Keratinocyte (primary cell): ENCODE results near the gene EGFL7. TPM values are rescaled to one million over a fixed set of nuclear protein-coding genes. Genes with fewer than 3 reads are reported as not detected.

Experiments used
- DNase-seq: peaks from one replicate; pipeline ENCODE4 v3.0.0-alpha.2; 2011; ENCODE audit warnings: low read depth, missing footprints, low spot score
- FAIRE-seq: peaks from 2 replicates; lab custom pipeline; 2011; peaks lifted over from hg19 to GRCh38; lab: Jason Lieb, UNC
- H2AFZ ChIP-seq: 2 replicates; pipeline ENCODE4 v1.6.0; 2012; ENCODE audit warnings: low read length, control low read depth, inconsistent platforms; ENCODE audit not compliant: control insufficient read depth
- H3K27ac ChIP-seq: 2 replicates; pipeline ENCODE4 v1.5.1; 2011; ENCODE audit warnings: low read length; ENCODE audit not compliant: control insufficient read depth, insufficient read depth
- H3K27me3 ChIP-seq: 3 replicates; pipeline ENCODE4 v1.6.0; 2011; ENCODE audit warnings: low read length; ENCODE audit not compliant: control insufficient read depth, insufficient read depth; ENCODE audit errors: extremely low read depth
- H3K36me3 ChIP-seq, 2 experiments: 2 replicates in 1 of 2; 3 replicates in 1 of 2; pipeline ENCODE4 v1.5.1; 2011; ENCODE audit warnings: low read length in 2 of 2, mild to moderate bottlenecking in 1 of 2; ENCODE audit not compliant: control insufficient read depth in 2 of 2, insufficient read depth in 2 of 2; ENCODE audit errors: extremely low read depth in 1 of 2
- H3K4me1 ChIP-seq: 3 replicates; pipeline ENCODE4 v1.5.1; 2011; ENCODE audit warnings: low read length; ENCODE audit not compliant: control insufficient read depth, insufficient read depth; ENCODE audit errors: extremely low read depth
- H3K4me2 ChIP-seq: 3 replicates; pipeline ENCODE4 v1.6.0; 2011; ENCODE audit warnings: low read depth, low read length; ENCODE audit not compliant: control insufficient read depth, insufficient read depth; ENCODE audit errors: extremely low read depth
- H3K4me3 ChIP-seq, 3 experiments: fragments of 200-600 bp in 1 of 3; sonication (generic) in 1 of 3; 2 replicates in 2 of 3; 3 replicates in 1 of 3; pipeline ENCODE4 v1.5.1; 2011 to 2016; ENCODE audit warnings: low read length in 3 of 3, mild to moderate bottlenecking in 3 of 3, control low read depth in 2 of 3, inconsistent platforms in 1 of 3, low read depth in 1 of 3, mixed read lengths in 1 of 3, mixed run types in 1 of 3, moderate library complexity in 1 of 3; ENCODE audit not compliant: control insufficient read depth in 2 of 3, insufficient read depth in 2 of 3; ENCODE audit errors: extremely low read depth in 1 of 3
- H3K79me2 ChIP-seq: 2 replicates; pipeline ENCODE4 v1.6.0; 2012; ENCODE audit warnings: low read length; ENCODE audit not compliant: control insufficient read depth, insufficient read depth
- H3K9ac ChIP-seq: 3 replicates; pipeline ENCODE4 v1.6.0; 2011; ENCODE audit warnings: low read length; ENCODE audit not compliant: control insufficient read depth, insufficient read depth; ENCODE audit errors: extremely low read depth
- H3K9me1 ChIP-seq: 3 replicates; pipeline ENCODE4 v1.6.0; 2011; ENCODE audit warnings: low read length; ENCODE audit not compliant: control insufficient read depth, insufficient read depth; ENCODE audit errors: extremely low read depth
- H3K9me3 ChIP-seq: 2 replicates; pipeline ENCODE4 v1.5.1; 2012; ENCODE audit warnings: low read depth, low read length; ENCODE audit not compliant: control insufficient read depth
- H4K20me1 ChIP-seq: 3 replicates; pipeline ENCODE4 v1.6.0; 2011; ENCODE audit warnings: low read length; ENCODE audit not compliant: control insufficient read depth, insufficient read depth; ENCODE audit errors: extremely low read depth
- CTCF ChIP-seq, 3 experiments: IDR thresholded peaks in 1 of 3; conservative IDR thresholded peaks in 1 of 3; optimal IDR thresholded peaks in 1 of 3; 2 replicates in 2 of 3; 3 replicates in 1 of 3; pipeline versions ENCODE3 to v1.5.1; 2011; ENCODE audit warnings: low read length in 3 of 3, mild to moderate bottlenecking in 3 of 3, moderate library complexity in 2 of 3, control low read depth in 1 of 3, inconsistent platforms in 1 of 3; ENCODE audit not compliant: insufficient read depth in 2 of 3; ENCODE audit errors: extremely low read depth in 1 of 3
- EZH2 ChIP-seq: IDR thresholded peaks from one replicate; pipeline ENCODE4 v1.6.1; 2012; ENCODE audit warnings: inconsistent platforms, mild to moderate bottlenecking, low read length, moderate library complexity
- dilution Hi-C: fragments of 300-500 bp; cut with MboI; formaldehyde crosslinking; loops from one replicate; pipeline ENCODE4 v1.7.0; 2020; ENCODE audit warnings: low sequenced_read_pairs; ENCODE audit not compliant: extremely low pct_ligation_motif_present
- polyA plus RNA-seq, 5 experiments: library from polyadenylated mRNA; depleted of rRNA in 3 of 5; stranded (reverse) in 3 of 5; stranded (forward) in 1 of 5; unstranded in 1 of 5; fragments of >200 nt; gene quantifications; 1 replicate in 1 of 5; 2 replicates in 3 of 5; 3 replicates in 1 of 5; pipeline versions ENCODE4 v1.2.1 to v1.2.3, GENCODE V29; 2011 to 2012; ENCODE audit warnings: missing spikeins in 2 of 5, low read depth in 1 of 5, low replicate concordance in 1 of 5

EGFL7 gene
- polyA plus RNA-seq, 1 donor (not counting 4 experiments of a cell fraction or from before 2014, with no cell fraction given): 4.2 TPM

- Histone ChIP-seq H3K9ac (no peak overlapping the region), H2AFZ (no peak overlapping the region), H3K9me3 (no peaks in the 10 kb centered on the region), H3K4me2 (peak overlapping the region; percentile 48), H3K4me1 (no peaks in the 10 kb centered on the region), H4K20me1 (no peaks in the 10 kb centered on the region), H3K4me3 (peak overlapping the region; percentile 27 to 44 (median 31)), H3K36me3 (no peaks in the 10 kb centered on the region), H3K79me2 (no peaks in the 10 kb centered on the region), H3K27me3 (peaks cover 43% of the 10 kb centered on the region), H3K27ac (no peak overlapping the region), H3K9me1 (no peaks in the 10 kb centered on the region)
- peak in 1 of 3 experiments; percentile 24 for TF ChIP-seq CTCF (optimal IDR thresholded peaks at IDR 0.05 in 1 of 3, IDR thresholded peaks at IDR 0.05 in 1 of 3, conservative IDR thresholded peaks at IDR 0.05 in 1 of 3; ENCODE audit: extremely low read depth in 1 of 3, insufficient read depth in 2 of 3, low read length in 3 of 3)
- no peak for TF ChIP-seq EZH2
- dilution Hi-C loops: no loop called here
- DNase-seq (no peak), FAIRE-seq (no peak)
These were observed 2.5 kb downstream of the EGFL7 start for GRCh38 chr9:136665111-136665703.

GRCh38 chr9:136665704-136666371 lies 3.1 kb downstream of the EGFL7 start:
- TF ChIP-seq CTCF (optimal IDR thresholded peaks at IDR 0.05 in 1 of 3, IDR thresholded peaks at IDR 0.05 in 1 of 3, conservative IDR thresholded peaks at IDR 0.05 in 1 of 3; ENCODE audit: extremely low read depth in 1 of 3, insufficient read depth in 2 of 3, low read length in 3 of 3) (no peak), EZH2 (no peak)
- peak overlapping the region in 2 of 3 experiments; percentile 31 to 34 for H3K4me3 ChIP-seq
- H3K36me3 ChIP-seq: no peaks in the 10 kb centered on the region
- no peak overlapping the region for H3K4me2 ChIP-seq
- DNase-seq (no peak), FAIRE-seq (no peak)
- H3K27me3 ChIP-seq: peaks cover 43% of the 10 kb centered on the region
- no peak overlapping the region for H3K27ac ChIP-seq
- dilution Hi-C loops: no loop called here
- no peaks in the 10 kb centered on the region for H3K4me1 ChIP-seq
- H3K9me1 ChIP-seq: no peaks in the 10 kb centered on the region
- no peak overlapping the region for H3K9ac ChIP-seq
- H4K20me1 ChIP-seq: no peaks in the 10 kb centered on the region
- H3K9me3 ChIP-seq: no peaks in the 10 kb centered on the region
- H2AFZ ChIP-seq: no peak overlapping the region
- no peaks in the 10 kb centered on the region for H3K79me2 ChIP-seq
